Measurements from ENCODE around the gene PRR22. TPM values are rescaled to one million over a fixed set of nuclear protein-coding genes. Genes with fewer than 3 reads are reported as not detected.
A peak's percentile ranks its signal among the peaks of the same experiment; 100 is the strongest.

The PRR22 gene
- total and polyA plus RNA-seq, 9 of the 15 experiments (the other 6 are each of a cell fraction or from before 2014, with no cell fraction given): 0.03 to 12.0 (median 2.0) TPM; not detected in 1

- no peak for TF ChIP-seq HMBOX1 (IDR thresholded peaks at IDR 0.05)
- no peak for TF ChIP-seq MCM2 (IDR thresholded peaks at IDR 0.05; ENCODE audit: low read depth)
- TF ChIP-seq ARID4B (CRISPR knock-in tag; IDR thresholded peaks at IDR 0.05): no peak
- no peak for TF ChIP-seq KDM4B (IDR thresholded peaks at IDR 0.05; ENCODE audit: borderline replicate concordance in 2 of 2, low read depth in 1 of 2)
- no peak for TF ChIP-seq GTF2E2 (tag; IDR thresholded peaks at IDR 0.05)
- TF ChIP-seq PBX2 (CRISPR knock-in tag; IDR thresholded peaks at IDR 0.05; ENCODE audit: low read depth): no peak
- TF ChIP-seq PBX2 (tag; conservative IDR thresholded peaks at IDR 0.05; ENCODE audit: low read depth): peak; percentile 81
- no peak for TF ChIP-seq COPS2 (conservative IDR thresholded peaks at IDR 0.05)
- no peak for TF ChIP-seq IFI16 (CRISPR knock-in tag; IDR thresholded peaks at IDR 0.05)
- TF ChIP-seq NELFE (IDR thresholded peaks at IDR 0.05; ENCODE audit: insufficient read depth, insufficient read length): no peak
- TF ChIP-seq NR1H2 (CRISPR knock-in tag; IDR thresholded peaks at IDR 0.05): no peak
- TF ChIP-seq HSF4 (CRISPR knock-in tag; IDR thresholded peaks at IDR 0.05; ENCODE audit: borderline replicate concordance): no peak
- TF ChIP-seq PKNOX1 (IDR thresholded peaks at IDR 0.05): peak; percentile 85
- TF ChIP-seq ZNF764 (CRISPR knock-in tag; IDR thresholded peaks at IDR 0.05; ENCODE audit: low read depth): no peak
- TF ChIP-seq ZC3H4 (CRISPR knock-in tag; IDR thresholded peaks at IDR 0.05; ENCODE audit: borderline replicate concordance): no peak
- TF ChIP-seq SIX5 (IDR thresholded peaks at IDR 0.05; ENCODE audit: borderline replicate concordance in 1 of 2, insufficient read depth in 1 of 2, low read depth in 1 of 2, low read length in 2 of 2): no peak
- TF ChIP-seq NBN (IDR thresholded peaks at IDR 0.05; ENCODE audit: low read depth): no peak
- no peak for TF ChIP-seq ILK (tag; IDR thresholded peaks at IDR 0.05; ENCODE audit: borderline replicate concordance, low read depth)
- TF ChIP-seq ZNF354B (CRISPR knock-in tag; IDR thresholded peaks at IDR 0.05): no peak
These were observed 42.2 kb upstream of the PRR22 start (continued) for GRCh38 chr19:5826531-5827341.

Measured in K562 (cell line).